Measurements from ENCODE around the gene UNC5C. TPM values are rescaled to one million over a fixed set of nuclear protein-coding genes. Genes with fewer than 3 reads are reported as not detected.

Gene UNC5C
- total RNA-seq, 1 experiment from 2014 or later, result 1.0 TPM

GRCh38 chr4:95534032-95534431, 14.7 kb downstream of the UNC5C start:
- no peak for DNase-seq (ENCODE audit: low spot score)
- Mint-ChIP-seq H3K27me3 (ENCODE audit: low read depth) (no peaks in the 10 kb centered on the region), H3K4me3 (no peak overlapping the region), H3K27ac (no peak overlapping the region), H3K36me3 (no peaks in the 10 kb centered on the region), H3K4me1 (0 out of 2 replicates have a peak, but pooled peaks cover 2% of the 10 kb centered on the region), H3K9me3 (no peaks in the 10 kb centered on the region)
- ChIA-PET CTCF (no interaction called here), POLR2A (no interaction called here)
- no peak for ATAC-seq
- TF ChIP-seq ZNF671 (CRISPR knock-in tag; IDR thresholded peaks at IDR 0.05) (no peak), NFYB (CRISPR knock-in tag; conservative IDR thresholded peaks at IDR 0.05; ENCODE audit: low read depth) (no peak), ZNF219 (CRISPR knock-in tag; IDR thresholded peaks at IDR 0.05; ENCODE audit: borderline replicate concordance) (no peak), MYBL2 (CRISPR knock-in tag; IDR thresholded peaks at IDR 0.05) (no peak), ARID4B (CRISPR knock-in tag; IDR thresholded peaks at IDR 0.05; ENCODE audit: borderline replicate concordance) (no peak), NR3C1 (CRISPR knock-in tag; conservative IDR thresholded peaks at IDR 0.05; ENCODE audit: low read depth) (no peak), EMX1 (CRISPR knock-in tag; IDR thresholded peaks at IDR 0.05) (no peak), ZSCAN18 (CRISPR knock-in tag; IDR thresholded peaks at IDR 0.05) (no peak), E2F1 (CRISPR knock-in tag; IDR thresholded peaks at IDR 0.05) (no peak), USF1 (CRISPR knock-in tag; IDR thresholded peaks at IDR 0.05) (no peak), ZNF423 (CRISPR knock-in tag; IDR thresholded peaks at IDR 0.05) (no peak)
- TF ChIP-seq, protein P1, sequence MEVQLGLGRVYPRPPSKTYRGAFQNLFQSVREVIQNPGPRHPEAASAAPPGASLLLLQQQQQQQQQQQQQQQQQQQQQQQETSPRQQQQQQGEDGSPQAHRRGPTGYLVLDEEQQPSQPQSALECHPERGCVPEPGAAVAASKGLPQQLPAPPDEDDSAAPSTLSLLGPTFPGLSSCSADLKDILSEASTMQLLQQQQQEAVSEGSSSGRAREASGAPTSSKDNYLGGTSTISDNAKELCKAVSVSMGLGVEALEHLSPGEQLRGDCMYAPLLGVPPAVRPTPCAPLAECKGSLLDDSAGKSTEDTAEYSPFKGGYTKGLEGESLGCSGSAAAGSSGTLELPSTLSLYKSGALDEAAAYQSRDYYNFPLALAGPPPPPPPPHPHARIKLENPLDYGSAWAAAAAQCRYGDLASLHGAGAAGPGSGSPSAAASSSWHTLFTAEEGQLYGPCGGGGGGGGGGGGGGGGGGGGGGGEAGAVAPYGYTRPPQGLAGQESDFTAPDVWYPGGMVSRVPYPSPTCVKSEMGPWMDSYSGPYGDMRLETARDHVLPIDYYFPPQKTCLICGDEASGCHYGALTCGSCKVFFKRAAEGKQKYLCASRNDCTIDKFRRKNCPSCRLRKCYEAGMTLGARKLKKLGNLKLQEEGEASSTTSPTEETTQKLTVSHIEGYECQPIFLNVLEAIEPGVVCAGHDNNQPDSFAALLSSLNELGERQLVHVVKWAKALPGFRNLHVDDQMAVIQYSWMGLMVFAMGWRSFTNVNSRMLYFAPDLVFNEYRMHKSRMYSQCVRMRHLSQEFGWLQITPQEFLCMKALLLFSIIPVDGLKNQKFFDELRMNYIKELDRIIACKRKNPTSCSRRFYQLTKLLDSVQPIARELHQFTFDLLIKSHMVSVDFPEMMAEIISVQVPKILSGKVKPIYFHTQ (CRISPR knock-in tag; IDR thresholded peaks at IDR 0.05), result no peak
- TF ChIP-seq, protein P2, sequence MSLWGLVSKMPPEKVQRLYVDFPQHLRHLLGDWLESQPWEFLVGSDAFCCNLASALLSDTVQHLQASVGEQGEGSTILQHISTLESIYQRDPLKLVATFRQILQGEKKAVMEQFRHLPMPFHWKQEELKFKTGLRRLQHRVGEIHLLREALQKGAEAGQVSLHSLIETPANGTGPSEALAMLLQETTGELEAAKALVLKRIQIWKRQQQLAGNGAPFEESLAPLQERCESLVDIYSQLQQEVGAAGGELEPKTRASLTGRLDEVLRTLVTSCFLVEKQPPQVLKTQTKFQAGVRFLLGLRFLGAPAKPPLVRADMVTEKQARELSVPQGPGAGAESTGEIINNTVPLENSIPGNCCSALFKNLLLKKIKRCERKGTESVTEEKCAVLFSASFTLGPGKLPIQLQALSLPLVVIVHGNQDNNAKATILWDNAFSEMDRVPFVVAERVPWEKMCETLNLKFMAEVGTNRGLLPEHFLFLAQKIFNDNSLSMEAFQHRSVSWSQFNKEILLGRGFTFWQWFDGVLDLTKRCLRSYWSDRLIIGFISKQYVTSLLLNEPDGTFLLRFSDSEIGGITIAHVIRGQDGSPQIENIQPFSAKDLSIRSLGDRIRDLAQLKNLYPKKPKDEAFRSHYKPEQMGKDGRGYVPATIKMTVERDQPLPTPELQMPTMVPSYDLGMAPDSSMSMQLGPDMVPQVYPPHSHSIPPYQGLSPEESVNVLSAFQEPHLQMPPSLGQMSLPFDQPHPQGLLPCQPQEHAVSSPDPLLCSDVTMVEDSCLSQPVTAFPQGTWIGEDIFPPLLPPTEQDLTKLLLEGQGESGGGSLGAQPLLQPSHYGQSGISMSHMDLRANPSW (CRISPR knock-in tag; conservative IDR thresholded peaks at IDR 0.05; ENCODE audit: low read depth), result no peak
- TF ChIP-seq, protein P3, sequence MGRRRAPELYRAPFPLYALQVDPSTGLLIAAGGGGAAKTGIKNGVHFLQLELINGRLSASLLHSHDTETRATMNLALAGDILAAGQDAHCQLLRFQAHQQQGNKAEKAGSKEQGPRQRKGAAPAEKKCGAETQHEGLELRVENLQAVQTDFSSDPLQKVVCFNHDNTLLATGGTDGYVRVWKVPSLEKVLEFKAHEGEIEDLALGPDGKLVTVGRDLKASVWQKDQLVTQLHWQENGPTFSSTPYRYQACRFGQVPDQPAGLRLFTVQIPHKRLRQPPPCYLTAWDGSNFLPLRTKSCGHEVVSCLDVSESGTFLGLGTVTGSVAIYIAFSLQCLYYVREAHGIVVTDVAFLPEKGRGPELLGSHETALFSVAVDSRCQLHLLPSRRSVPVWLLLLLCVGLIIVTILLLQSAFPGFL (CRISPR knock-in tag; IDR thresholded peaks at IDR 0.05; ENCODE audit: borderline replicate concordance), result no peak
